H9 (cell line): ENCODE results near the gene RBM12. TPM values are rescaled to one million over a fixed set of nuclear protein-coding genes. Genes with fewer than 3 reads are reported as not detected.

ENCODE experiments used
- DNase-seq: peaks from one replicate; pipeline ENCODE4 v3.0.0-alpha.2; 2017
- H2AFZ ChIP-seq: one replicate; pipeline ENCODE4 v1.6.1; 2013; ENCODE audit warnings: mild to moderate bottlenecking, low read length, control low read depth, moderate library complexity
- H2AK5ac ChIP-seq: 2 replicates; pipeline ENCODE4 v1.6.1; 2013; ENCODE audit warnings: low read length, control low read depth, mixed read lengths; ENCODE audit not compliant: insufficient read length
- H2BK120ac ChIP-seq: one replicate; pipeline ENCODE4 v1.6.1; 2013; ENCODE audit warnings: low read depth, mild to moderate bottlenecking, low read length, control low read depth, inconsistent platforms; ENCODE audit not compliant: poor library complexity, severe bottlenecking
- H2BK12ac ChIP-seq: 2 replicates; pipeline ENCODE4 v1.6.1; 2013; ENCODE audit warnings: low read length, control low read depth, mixed read lengths, low read depth; ENCODE audit not compliant: insufficient read length
- H2BK15ac ChIP-seq: 2 replicates; pipeline ENCODE4 v1.6.1; 2013; ENCODE audit warnings: low read depth, low read length, control low read depth
- H2BK20ac ChIP-seq: one replicate; pipeline ENCODE4 v1.6.1; 2013; ENCODE audit warnings: low read depth, mild to moderate bottlenecking, low read length, control low read depth, inconsistent platforms; ENCODE audit not compliant: poor library complexity, severe bottlenecking
- H2BK5ac ChIP-seq: 2 replicates; pipeline ENCODE4 v1.6.1; 2013; ENCODE audit warnings: low read length, control low read depth, mixed read lengths; ENCODE audit not compliant: insufficient read length
- H3K14ac ChIP-seq: 2 replicates; pipeline ENCODE4 v1.6.1; 2013; ENCODE audit warnings: low read length, control low read depth; ENCODE audit not compliant: insufficient read depth
- H3K18ac ChIP-seq: 2 replicates; pipeline ENCODE4 v1.6.1; 2013; ENCODE audit warnings: low read depth, mild to moderate bottlenecking, mixed read lengths, low read length, control low read depth; ENCODE audit not compliant: insufficient read length
- H3K23ac ChIP-seq: 2 replicates; pipeline ENCODE4 v1.6.1; 2013; ENCODE audit warnings: low read length, control low read depth, mixed read lengths, low read depth; ENCODE audit not compliant: insufficient read length
- H3K23me2 ChIP-seq: 2 replicates; pipeline ENCODE4 v1.6.1; 2013; ENCODE audit warnings: low read depth, mild to moderate bottlenecking, mixed read lengths, low read length, control low read depth; ENCODE audit not compliant: insufficient read length, poor library complexity, severe bottlenecking
- H3K27ac ChIP-seq: 2 replicates; pipeline ENCODE4 v1.5.1; 2013; ENCODE audit warnings: low read length, control low read depth, mixed read lengths, low read depth; ENCODE audit not compliant: insufficient read length
- H3K27me3 ChIP-seq: 2 replicates; pipeline ENCODE4 v1.6.1; 2013; ENCODE audit warnings: low read length, control low read depth, inconsistent platforms; ENCODE audit not compliant: insufficient read depth
- H3K4ac ChIP-seq: 2 replicates; pipeline ENCODE4 v1.6.1; 2013; ENCODE audit warnings: low read depth, mild to moderate bottlenecking, control low read depth, inconsistent platforms, low read length, moderate library complexity
- H3K4me1 ChIP-seq: 2 replicates; pipeline ENCODE4 v1.6.1; 2013; ENCODE audit warnings: low read length, control low read depth, inconsistent platforms; ENCODE audit not compliant: insufficient read depth
- H3K4me2 ChIP-seq: 2 replicates; pipeline ENCODE4 v1.6.1; 2013; ENCODE audit warnings: low read length, control low read depth, mixed read lengths; ENCODE audit not compliant: insufficient read length, insufficient read depth
- H3K56ac ChIP-seq: 2 replicates; pipeline ENCODE4 v1.6.1; 2013; ENCODE audit warnings: low read depth, mild to moderate bottlenecking, mixed read lengths, low read length, control low read depth; ENCODE audit not compliant: insufficient read length
- H3K79me1 ChIP-seq: 2 replicates; pipeline ENCODE4 v1.6.1; 2013; ENCODE audit warnings: low read depth, mild to moderate bottlenecking, moderate library complexity, low read length, control low read depth, inconsistent platforms; ENCODE audit not compliant: insufficient read depth, poor library complexity, severe bottlenecking
- H3K79me2 ChIP-seq: 2 replicates; pipeline ENCODE4 v1.6.1; 2013; ENCODE audit warnings: low read length, control low read depth, inconsistent platforms; ENCODE audit not compliant: insufficient read depth
- H3K9ac ChIP-seq: 2 replicates; pipeline ENCODE4 v1.6.1; 2013; ENCODE audit warnings: low read length, control low read depth, mixed read lengths; ENCODE audit not compliant: insufficient read length; ENCODE audit errors: extremely low read depth
- H3K9me3 ChIP-seq: one replicate; pipeline ENCODE4 v1.6.1; 2013; ENCODE audit warnings: low read depth, low read length, inconsistent platforms; ENCODE audit not compliant: control insufficient read depth
- H3T11ph ChIP-seq: one replicate; pipeline ENCODE4 v1.6.1; 2013; ENCODE audit warnings: mild to moderate bottlenecking, low read length, control low read depth, inconsistent platforms
- H4K20me1 ChIP-seq: one replicate; pipeline ENCODE4 v1.6.1; 2013; ENCODE audit not compliant: control insufficient read depth, insufficient read length, insufficient read depth
- H4K5ac ChIP-seq: 2 replicates; pipeline ENCODE4 v1.6.1; 2013; ENCODE audit warnings: low read depth, mild to moderate bottlenecking, mixed read lengths, low read length, control low read depth; ENCODE audit not compliant: insufficient read length
- H4K8ac ChIP-seq: replicated peaks from 2 replicates; pipeline ENCODE4 v1.6.1; 2013; ENCODE audit warnings: low read length, control low read depth, mixed read lengths, low read depth; ENCODE audit not compliant: insufficient read length
- H4K91ac ChIP-seq: 2 replicates; pipeline ENCODE4 v1.6.1; 2013; ENCODE audit warnings: low read depth, mild to moderate bottlenecking, moderate library complexity, mixed read lengths, low read length, control low read depth; ENCODE audit not compliant: insufficient read length
- H3K27ac Mint-ChIP-seq, 3 experiments: 2 replicates in 2 of 3; 3 replicates in 1 of 3; pipeline ENCODE4 v1.8.0; 2020 to 2021; ENCODE audit warnings: mixed read lengths in 3 of 3, mild to moderate bottlenecking in 1 of 3, moderate library complexity in 1 of 3
- H3K27me3 Mint-ChIP-seq: 2 replicates; pipeline ENCODE4 v1.8.0; 2021; ENCODE audit warnings: low read depth, mild to moderate bottlenecking, moderate library complexity, mixed read lengths
- H3K36me3 Mint-ChIP-seq, 3 experiments: 2 replicates in 2 of 3; 3 replicates in 1 of 3; pipeline ENCODE4 v1.8.0; 2020 to 2021; ENCODE audit warnings: low read depth in 3 of 3, mixed read lengths in 3 of 3; ENCODE audit not compliant: insufficient read depth in 1 of 3
- H3K4me1 Mint-ChIP-seq, 2 experiments: 2 replicates each; pipeline ENCODE4 v1.8.0; 2020; ENCODE audit warnings: mixed read lengths in 2 of 2
- H3K4me3 Mint-ChIP-seq, 2 experiments: 2 replicates in 1 of 2; 3 replicates in 1 of 2; pipeline ENCODE4 v1.8.0; 2020 to 2021; ENCODE audit warnings: mild to moderate bottlenecking in 2 of 2, mixed read lengths in 2 of 2, moderate library complexity in 1 of 2
- H3K9me3 Mint-ChIP-seq, 2 experiments: 2 replicates in 1 of 2; 3 replicates in 1 of 2; pipeline ENCODE4 v1.8.0; 2020; ENCODE audit warnings: mild to moderate bottlenecking in 2 of 2, mixed read lengths in 2 of 2, moderate library complexity in 1 of 2
- CTCF ChIP-seq: fragments of 200-600 bp; sonication (generic); conservative IDR thresholded peaks from 3 replicates; pipeline ENCODE4 v1.8.0; 2021; ENCODE audit warnings: antibody characterized with exemption, mild to moderate bottlenecking
- WGBS: extraction: QIAGEN DNeasy Blood & Tissue Kit; methylation state at CpG from one replicate; pipeline ENCODE4 v1.1.7; 2013; ENCODE audit warnings: missing lambda C conversion rate, low lambda C conversion rate, mixed read lengths; ENCODE audit not compliant: insufficient read length; ENCODE audit errors: extremely low coverage; 5-methylcytosine and 5-hydroxymethylcytosine counted together
- total RNA-seq: library from RNA; stranded (reverse); gene quantifications from 2 replicates; pipeline ENCODE4 v1.2.1, GENCODE V29; 2021

RBM12 gene
- total RNA-seq, 1 experiment from 2014 or later: 260 TPM

GRCh38 chr20:35702824-35703695 lies 38.4 kb upstream of the RBM12 start:
- Mint-ChIP-seq H3K36me3 (peaks cover 27 to 59% (median 47%) of the 10 kb centered on the region in 3 experiments; a peak in 6 of 7 replicates), H3K27ac (peak overlapping the region in 1 of 3 experiments; percentile 95; a peak in 2 of 7 replicates), H3K4me3 (no peak overlapping the region), H3K27me3 (peaks cover 2% of the 10 kb centered on the region; the same call in 1 of the 2 replicates), H3K9me3 (no peaks in the 10 kb centered on the region), H3K4me1 (peaks cover 10 to 12% of the 10 kb centered on the region in 2 experiments)
- Histone ChIP-seq H3K56ac (no peak overlapping the region), H3K27ac (no peak overlapping the region), H3K23ac (no peak overlapping the region), H3K23me2 (peaks cover 8% of the 10 kb centered on the region), H3K4me2 (no peak overlapping the region), H3K27me3 (no peaks in the 10 kb centered on the region), H2AK5ac (no peak overlapping the region), H3K9ac (no peak overlapping the region), H3K79me1 (no peaks in the 10 kb centered on the region), H3K14ac (no peak overlapping the region), H3K18ac (no peak overlapping the region), H4K8ac (no peak overlapping the region), H3K4me1 (no peaks in the 10 kb centered on the region), H2BK20ac (no peak overlapping the region), H3K9me3 (no peaks in the 10 kb centered on the region), H3K79me2 (no peaks in the 10 kb centered on the region), H2BK15ac (no peak overlapping the region), H3T11ph (no peak overlapping the region), H4K20me1 (no peaks in the 10 kb centered on the region), H4K91ac (no peak overlapping the region), H2BK5ac (no peak overlapping the region), H2BK12ac (no peak overlapping the region), H3K4ac (no peak overlapping the region), H2BK120ac (no peak overlapping the region), H2AFZ (no peak overlapping the region), H4K5ac (no peak overlapping the region)
- no peak for DNase-seq
- TF ChIP-seq CTCF: no peak
- no CpG with 5 or more reads among the region's 4 CpGs for WGBS
